Midbrain (tissue), 1 donor: ENCODE data around the gene CAMTA1.

ENCODE experiments used
- DNase-seq: peaks from one replicate; lab custom pipeline; 2025; lab: John Stamatoyannopoulos, UW

Gene CAMTA1

GRCh38 chr1:7638078-7638477 lies 852.8 kb downstream of the CAMTA1 start:
- DNase-seq: no peak

- no peak for DNase-seq
These were observed 854.3 kb downstream of the CAMTA1 start for GRCh38 chr1:7639435-7640131.

- no peak for DNase-seq
These were observed 855.1 kb downstream of the CAMTA1 start for GRCh38 chr1:7640350-7640749.

GRCh38 chr1:7640920-7641585 lies 855.8 kb downstream of the CAMTA1 start:
- DNase-seq: no peak

DNA sequence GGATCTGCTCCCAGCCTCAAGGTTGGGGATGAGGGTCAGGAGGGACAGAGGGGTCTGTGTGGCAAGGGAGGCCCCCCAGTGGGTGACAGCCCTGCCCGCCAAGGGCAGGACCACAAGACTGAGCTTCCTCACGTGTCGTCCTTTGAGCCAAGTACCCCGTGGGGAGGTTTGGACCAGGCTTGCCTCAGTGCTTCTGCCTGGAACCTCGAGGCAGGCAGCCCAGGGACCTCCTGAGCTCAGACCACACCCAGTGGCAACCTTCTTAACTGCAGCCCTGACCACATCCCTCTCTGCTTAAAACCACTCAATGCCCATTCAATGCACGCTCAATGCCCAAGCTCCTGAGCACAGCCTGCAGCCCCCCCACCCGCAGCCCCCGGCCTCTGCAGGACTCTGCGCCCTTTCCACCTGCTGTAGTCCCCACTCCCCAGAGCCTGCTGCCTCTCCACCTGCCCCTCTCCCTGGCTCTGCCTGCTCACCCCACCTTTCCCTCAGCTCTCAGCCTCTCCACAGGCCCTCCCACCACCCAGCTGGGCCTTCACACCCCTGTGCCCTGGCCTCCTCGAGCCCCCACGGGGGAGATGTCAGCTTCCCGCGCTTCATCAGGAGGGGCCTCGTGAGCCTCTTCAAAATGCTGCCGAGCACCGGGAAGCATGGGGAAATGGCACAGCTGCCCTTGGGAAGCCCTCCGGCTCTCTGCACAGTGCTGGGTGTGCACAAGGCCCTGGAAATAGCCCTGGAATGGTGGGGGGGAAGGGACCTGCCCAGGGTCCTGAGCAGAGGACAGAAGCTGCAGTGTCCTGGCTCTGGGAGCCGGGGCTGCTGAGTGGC lies 856.5 kb downstream of the CAMTA1 start:
- no peak for DNase-seq

DNA sequence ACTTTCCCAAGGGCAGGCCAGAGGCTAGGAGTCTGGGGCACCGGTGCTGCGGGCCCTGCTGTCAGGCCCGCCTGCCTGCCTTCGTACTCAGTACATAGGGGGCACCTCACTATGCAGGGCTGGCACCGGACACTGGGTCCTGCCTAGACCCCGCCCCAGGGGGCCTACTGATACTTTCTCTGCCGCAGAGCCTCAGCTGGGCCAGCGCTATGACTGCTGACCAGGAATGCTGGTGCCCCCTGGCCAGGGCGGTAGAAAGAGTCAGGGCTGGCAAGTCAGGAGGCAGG lies 857.1 kb downstream of the CAMTA1 start:
- DNase-seq: no peak

- no peak for DNase-seq
These were observed 857.7 kb downstream of the CAMTA1 start for GRCh38 chr1:7642781-7643529.

- DNase-seq: no peak
These were observed 858.3 kb downstream of the CAMTA1 start for GRCh38 chr1:7643530-7643929.

DNA sequence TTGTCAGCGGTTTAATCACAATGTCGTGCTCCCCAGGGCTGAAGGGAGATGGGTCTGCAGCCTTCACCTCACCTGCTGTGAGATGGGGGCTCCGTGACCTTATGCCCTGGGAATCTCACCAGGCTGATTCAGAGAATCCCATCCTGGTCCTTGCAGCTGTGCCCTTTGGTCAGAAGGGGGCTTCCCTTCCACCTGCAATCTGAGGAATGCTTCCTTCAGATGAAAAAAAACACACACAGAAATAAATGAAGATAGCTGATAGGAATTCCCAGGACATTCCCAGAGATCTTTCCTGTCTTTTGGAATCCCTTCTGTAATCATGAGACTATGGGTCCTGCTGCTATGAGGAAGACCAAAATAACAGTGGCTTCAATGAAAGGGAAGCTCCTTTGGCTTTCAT lies 858.8 kb downstream of the CAMTA1 start:
- no peak for DNase-seq

- peak; percentile 22 for DNase-seq
These were observed 859.9 kb downstream of the CAMTA1 start for GRCh38 chr1:7644961-7645750.

DNA sequence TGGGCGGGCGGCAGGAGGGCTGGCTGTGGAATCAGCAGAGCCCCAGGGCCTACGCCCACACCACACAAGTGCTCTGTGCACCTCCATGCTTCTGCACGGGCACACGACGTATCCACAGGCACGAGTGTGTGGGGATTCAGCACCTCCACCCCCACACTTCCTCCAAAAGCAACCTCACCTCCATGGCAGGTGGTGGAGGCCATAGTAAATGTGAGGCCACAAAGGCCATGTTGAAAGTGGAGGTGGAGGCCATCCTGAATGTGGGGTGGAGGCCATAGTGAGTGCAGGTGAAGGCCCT lies 860.4 kb downstream of the CAMTA1 start:
- no peak for DNase-seq

- DNase-seq: no peak
These were observed 860.9 kb downstream of the CAMTA1 start for GRCh38 chr1:7646164-7646563.

GRCh38 chr1:7646981-7647901 lies 862.0 kb downstream of the CAMTA1 start:
- DNase-seq: peak; percentile 79

DNA sequence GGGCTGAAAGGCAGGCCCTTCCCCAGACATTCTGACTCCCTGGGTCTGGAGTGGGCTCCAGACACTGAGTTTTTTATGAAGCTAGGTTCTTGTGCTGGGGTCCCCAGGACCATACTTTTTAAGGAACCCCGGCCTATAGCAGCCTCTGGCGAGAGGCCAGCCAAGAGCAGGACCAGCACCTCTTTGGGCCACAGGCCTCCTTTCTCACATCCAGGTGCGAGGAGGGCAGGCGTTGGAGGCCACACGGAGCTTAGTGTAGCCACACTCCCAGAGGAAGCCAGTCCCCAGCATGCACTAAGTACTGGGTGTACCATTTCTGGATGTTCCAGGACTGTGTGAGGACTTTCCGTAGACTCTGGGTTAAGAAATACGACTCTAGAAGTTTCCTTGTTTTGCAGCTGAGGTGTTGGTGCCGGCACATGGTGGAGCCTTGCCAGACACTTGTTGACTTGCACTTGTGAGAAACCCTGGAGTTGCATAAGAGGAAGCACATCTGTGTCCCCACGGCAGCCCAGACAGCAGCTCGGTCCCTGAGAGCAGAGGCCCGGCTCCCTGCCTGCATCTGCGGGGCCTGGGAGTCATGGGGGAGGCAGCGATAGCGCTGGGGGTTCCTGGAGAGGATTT lies 863.6 kb downstream of the CAMTA1 start:
- no peak for DNase-seq

- DNase-seq: no peak
These were observed 865.5 kb downstream of the CAMTA1 start for GRCh38 chr1:7650801-7651200.

DNA sequence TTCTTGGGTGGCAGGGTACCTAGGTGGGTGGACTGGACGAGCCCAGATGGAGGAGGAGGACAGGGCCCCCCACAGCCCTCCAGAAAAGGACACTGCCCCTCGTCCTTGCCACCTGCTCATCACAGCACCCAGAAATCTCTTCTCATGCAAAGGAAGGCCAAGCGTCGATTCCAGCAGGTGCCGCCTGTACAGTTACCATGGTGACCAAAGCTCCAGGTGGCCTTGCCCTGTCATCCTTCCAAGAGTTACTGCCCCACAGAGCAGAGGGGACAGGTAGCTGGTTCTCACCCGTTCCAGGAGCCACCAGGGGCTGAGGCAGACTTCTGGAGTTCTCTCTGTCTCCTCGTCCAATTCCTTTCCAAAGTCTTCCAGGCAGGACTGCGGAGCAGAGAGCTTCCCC lies 865.9 kb downstream of the CAMTA1 start:
- no peak for DNase-seq

- DNase-seq: no peak
These were observed 866.8 kb downstream of the CAMTA1 start for GRCh38 chr1:7652061-7652460.

DNA sequence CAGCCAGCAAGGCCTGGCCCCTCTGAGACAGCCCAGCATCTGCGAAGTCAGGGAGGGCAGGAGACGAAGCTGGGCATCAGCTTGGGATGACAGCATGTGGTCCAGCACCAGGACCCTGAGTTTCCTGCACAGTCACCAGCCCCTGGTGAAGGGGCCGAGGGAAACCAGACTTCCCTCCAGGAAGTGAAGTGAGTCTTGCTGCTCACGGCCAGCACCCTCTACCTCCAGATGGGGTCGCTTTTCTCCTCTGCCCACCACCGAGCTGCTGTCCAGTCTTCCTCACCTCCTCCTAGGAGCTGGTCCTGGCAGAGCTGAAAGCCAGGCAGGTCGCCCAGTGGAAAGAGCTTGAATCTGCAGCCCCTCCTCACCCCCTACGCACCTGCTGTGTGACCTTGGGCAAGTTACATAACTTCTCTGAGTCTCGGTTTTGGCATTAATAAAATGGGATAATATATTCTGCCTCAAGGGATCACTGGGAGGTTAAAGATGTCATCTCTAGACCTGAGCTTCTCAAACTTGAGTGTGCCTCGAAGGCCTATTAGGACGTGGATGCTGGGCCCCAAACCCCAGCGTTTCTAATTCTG lies 867.4 kb downstream of the CAMTA1 start:
- DNase-seq: no peak

DNA sequence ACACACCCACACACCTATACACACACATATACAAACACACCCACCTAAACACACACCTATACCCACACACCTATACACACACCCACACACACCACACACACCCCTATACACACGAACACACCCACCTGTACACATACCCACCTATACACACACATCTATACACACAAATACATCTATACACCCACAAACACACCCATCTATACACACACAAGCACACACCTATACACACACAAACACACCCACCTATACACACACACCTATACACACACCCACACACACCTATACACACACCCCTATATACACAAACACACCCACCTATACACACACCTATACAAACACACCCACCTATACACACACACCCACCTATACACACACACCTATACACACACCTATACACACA lies 869.5 kb downstream of the CAMTA1 start:
- DNase-seq: no peak

- DNase-seq: no peak
These were observed 870.1 kb downstream of the CAMTA1 start for GRCh38 chr1:7655354-7655753.
